Stimulated activated CD4-positive, alpha-beta T cell treated with anti-CD3 and anti-CD28 coated beads, Interleukin-12 subunit alpha, Interleukin-12 subunit beta, amount 100 ng/mL, for 4 hours (primary cell): ENCODE measurements around the gene TKTL1.

Experiments used
- DNase-seq: peaks from one replicate; pipeline ENCODE4 v3.0.0-alpha.2; 2020

TKTL1 gene

DNA sequence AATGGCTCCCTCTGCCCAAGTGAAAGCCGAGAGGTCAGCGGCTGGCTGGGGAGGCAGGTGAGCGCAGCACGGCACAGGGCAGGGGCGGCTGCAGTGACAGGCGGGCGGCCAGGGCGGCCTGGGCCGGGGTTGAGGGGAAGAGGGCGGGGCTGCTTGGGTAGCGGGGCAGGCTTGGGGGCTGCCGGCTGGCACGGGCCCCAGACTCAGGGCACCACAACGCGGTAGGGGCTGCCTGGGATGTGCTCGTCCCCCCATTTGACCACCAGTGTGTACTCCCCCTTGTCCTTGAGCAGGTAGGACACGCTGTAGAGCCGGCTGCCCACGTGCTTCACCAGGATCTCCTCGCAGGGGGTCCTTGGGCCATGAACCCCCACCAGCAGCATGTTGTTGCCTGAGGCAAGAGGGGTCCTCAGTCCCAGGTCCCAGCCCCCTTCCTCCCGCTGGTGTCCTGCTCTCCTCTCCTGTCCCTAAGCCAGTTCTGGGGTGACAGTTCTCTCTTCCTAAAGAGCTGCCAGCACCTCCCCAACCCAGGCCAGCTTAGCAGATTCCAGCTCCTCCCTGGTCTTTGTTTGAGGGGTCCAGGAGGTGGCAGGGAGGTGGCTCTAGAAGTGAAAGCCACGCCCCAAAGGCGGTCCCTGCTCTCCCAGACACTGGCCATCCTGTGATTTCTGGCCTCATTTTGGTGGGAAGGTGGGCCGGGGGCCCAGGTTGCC lies 53.2 kb downstream of the TKTL1 start:
- no peak for DNase-seq

DNA sequence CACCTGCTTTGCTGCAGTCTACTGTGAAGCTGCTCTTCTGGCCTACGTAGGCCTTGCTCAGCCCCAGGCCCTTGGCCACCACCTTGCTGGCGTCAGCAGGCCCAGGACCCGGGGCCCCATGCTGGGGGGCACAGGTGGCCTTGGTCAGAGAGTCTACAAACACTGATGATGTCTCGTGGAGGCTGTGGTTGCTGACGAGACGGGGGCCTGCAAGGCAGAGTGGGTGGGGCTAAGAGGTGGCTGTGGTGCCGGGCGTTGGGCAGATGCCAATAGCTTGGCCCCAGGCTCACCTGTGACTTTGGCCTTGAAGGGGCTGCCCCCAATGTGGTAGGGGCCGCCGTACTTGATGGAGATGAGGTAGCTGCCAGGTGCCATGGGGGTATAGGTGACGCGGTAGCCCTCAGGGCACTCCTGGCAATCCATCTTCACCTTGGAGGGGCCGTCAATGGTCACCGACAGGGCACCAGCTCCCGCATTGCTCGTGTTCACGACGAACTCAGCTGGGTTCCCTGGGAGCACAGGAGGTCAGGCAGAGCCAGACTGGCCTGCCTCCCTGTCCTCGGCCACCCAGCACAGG lies 53.9 kb downstream of the TKTL1 start:
- no peak for DNase-seq

DNA sequence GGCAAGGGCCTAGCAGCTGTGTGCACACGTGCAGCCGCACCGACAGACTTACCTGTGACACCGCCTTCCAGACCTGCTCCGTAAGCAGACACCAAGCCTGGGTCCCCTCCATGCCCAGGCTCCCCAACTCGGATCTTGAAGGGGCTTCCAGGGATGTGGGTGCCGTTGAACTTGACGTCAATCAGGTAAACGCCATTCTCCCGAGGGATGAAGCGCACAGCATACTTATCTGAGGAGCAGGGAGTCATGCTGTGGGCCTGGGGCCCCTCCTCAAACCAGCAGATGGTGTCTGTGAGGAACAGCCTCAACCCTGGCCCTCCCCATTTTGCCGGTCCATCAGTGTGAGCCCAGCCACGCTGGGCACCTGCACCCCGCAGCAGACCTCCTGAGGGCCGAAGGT lies 54.4 kb downstream of the TKTL1 start:
- no peak for DNase-seq

DNA sequence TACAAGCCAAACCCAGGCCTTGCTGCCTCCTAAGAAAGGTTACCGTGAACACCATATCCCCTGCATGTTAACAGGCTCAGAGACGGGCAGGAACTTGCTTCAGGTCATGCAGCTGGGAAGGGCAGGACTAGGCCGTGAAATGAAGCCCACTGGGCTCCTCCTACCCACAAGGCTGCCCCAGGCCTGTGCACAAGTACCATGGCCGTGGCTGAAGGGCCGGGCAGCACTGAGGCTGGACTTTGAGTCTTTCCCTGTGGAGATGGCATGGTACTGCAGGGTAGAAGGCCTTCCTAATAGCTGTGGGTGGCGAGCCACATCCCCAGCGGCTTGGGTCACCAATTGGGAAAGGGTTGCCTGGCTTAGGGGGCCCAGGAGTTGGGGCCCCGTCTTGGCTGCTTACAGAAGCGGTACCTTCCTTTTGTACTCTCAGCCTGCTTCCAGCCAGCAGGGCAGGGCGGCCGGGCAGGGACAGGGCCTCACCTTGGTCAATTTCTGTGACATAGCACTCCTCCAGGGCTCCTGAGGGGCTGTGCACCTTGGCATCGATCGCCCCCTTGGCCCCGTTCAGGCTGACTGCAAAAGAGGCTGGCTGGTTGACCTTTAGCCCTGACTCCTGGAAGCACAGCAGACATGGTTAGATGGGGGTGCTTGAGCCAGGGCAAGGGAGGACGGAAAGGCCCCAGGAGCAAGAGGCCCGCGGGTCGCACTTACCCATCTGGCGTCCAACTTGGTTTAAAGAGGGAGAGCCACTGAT lies 55.0 kb downstream of the TKTL1 start:
- no peak for DNase-seq

DNA sequence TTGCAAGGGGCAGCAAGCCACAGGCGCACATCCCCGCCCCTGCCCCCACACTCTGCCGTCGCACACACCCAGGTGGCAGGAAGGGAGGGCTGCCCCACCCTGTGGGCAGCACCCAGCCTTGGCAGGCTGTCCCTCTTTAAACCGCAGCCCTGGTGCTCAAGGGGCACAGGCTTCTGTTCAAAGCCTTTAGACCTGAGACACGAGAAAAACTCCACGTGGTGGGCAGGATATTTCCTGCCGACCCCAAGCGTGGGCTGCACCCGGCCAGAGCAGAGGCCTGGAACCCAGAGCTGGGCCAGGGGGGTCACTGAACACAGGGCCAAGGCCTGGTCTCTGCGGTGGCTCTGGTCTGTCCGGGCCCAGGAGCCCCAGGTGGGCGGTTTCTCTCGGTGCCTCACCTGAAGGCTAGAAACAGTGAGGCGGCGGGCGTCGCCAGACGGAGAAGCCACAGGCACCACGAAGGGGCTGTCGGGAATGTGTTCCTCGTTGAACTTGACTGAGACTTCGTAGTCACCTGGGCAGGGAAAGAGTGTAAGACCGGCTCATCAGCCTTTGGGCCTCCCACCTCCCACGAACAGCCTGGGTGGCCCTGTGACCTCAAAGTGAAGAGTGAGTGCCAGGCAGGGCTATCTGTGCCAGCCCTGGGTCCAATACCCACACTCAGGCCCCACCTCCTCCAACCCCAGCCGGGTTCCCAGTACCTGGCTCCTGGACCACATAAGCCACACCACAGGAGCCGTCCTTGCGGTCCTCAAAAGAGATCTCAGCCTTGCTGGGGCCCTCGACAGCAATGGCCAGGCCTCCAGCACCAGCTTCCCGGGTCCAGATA lies 55.8 kb downstream of the TKTL1 start:
- no peak for DNase-seq

DNA sequence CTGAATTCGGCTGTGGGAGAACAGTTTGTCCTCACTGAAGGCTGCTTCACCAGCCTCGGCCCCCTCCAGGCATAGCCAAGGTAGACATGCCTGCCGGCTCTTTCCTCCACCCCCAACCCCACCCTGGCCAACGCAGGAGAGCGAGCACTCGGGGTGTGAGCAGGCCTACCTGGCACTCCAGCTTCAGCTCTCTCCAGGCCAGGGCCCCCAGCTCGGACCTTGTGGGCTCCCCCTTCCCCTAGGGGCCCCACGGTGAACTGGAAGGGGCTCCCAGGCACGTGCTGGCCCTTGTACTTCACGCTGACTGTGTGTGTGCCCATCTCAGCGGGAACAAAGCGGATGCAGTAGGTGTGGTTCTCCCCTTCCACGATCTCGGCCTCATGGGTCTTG lies 56.4 kb downstream of the TKTL1 start:
- DNase-seq, result no peak

DNA sequence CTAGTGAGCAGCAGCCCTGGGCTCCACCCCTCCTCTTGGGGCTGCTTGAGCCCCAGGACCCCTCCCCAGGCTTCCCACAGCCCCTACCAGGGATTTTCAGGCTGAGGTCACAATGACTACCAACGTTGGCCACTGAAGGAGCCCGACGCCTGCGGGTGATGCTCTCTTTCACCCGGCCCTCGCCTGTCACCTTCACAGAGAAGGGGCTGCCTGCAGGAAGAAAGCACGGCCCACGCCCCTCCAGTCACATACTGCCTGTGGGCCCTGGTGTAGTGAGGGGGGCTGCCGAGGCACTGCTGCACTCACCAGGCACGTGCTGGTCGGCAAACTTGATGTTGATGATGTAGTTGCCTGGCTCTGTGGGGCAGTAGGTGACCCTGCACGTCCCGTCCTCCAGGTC lies 56.9 kb downstream of the TKTL1 start:
- DNase-seq, result no peak

DNA sequence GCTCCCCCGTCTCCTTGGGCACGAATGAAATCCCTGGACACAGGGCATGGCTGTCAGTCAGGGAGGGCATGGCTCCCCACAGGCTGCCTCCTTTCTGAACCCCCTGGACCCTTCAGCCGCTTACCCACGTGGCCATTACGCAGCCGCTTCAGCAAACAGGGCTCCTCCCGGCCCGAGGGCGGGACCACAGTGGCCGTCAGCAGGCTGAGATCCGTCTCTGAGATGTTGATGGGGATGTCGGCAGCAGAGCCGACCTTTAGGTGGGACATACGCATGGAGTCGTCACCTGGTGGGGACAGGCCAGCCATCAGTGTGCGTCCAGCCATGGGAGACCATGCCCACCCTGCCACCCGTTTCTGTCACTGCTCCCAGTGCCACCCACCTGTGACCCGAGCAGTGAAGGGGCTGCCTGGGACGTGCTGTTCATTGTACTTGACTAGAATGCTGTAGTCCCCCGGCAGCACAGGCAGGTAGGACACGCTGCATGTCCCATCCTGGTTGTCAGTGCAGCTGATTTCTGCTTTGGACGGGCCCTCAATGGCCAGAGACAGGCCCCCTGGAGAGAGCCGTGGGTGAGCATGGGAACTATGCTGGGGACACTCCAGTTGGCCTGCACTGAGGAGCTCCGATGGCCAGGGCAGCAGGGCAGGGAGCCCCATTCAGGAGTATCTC lies 57.7 kb downstream of the TKTL1 start:
- DNase-seq, result no peak

DNA sequence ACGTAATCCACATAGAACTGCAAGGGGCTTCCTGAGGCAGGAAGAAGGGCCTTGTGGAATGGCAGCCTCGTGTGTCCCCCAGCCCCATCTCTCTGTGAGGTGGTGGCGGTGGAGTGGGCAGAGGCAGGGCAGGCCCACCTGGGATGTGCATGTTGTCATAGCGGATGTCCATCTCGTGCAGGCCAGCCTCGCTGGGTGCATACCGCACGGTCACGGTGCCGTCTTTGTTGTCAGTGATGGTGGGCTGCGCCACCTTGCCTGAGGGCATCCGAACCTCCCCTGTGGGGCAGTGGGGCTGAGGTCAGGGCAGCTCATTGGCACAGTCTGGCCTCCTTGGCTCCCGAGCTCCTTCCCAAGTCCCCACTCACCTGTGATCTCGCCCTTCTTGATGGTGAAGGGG lies 58.4 kb downstream of the TKTL1 start:
- no peak for DNase-seq

DNA sequence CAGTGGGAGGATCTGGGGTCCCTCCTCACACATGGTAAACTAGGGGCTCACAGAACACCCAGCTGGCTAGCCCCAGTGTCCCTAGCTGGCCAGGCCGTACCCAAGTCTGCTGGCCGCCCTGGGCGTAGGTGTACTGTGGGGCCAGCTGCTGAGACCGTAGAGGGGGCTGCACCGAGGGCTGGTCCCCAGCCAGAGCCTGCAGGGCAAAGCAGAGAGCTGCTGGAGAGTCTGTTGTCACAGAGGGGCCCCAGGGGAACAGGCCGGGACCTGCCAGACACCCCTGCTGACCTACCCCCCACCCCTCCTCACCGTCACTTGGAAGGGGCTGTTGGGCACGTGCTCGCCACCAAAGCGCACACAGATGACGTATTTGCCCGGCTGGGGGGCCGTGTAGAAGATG lies 58.9 kb downstream of the TKTL1 start:
- no peak for DNase-seq

DNA sequence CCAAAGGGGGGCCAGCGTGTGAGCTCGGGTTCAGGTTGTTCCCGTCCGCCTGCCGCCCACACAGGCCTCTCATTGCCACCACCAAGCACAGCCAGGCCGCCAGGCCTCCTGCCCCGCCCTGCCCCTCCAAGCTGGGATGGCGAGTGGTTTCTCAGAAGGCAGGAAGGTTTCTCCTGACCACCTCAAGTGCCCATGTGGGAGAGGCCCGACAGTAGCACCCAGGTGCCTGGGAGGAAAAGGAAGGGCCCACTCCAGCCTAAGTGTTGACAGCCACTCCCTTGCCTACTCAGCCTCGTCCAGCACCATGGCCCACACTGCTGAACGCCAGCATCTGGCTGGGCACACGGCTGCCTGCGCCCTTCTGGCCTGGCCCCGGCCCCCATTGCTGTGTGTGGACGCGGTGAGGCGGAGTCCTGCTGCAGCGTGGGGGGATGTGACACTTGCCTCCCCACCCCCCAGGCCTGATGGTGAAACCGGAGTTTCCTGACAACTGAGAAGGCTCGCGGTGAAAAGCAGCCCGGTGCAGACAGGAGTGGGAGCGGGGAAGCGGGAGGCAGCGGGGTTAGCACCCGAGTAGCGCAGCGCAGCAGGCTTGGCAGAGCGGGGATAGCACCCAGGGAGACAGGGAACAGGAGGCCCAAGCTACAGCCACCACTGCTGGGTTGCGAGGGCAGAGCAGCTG lies 59.6 kb downstream of the TKTL1 start:
- no peak for DNase-seq

DNA sequence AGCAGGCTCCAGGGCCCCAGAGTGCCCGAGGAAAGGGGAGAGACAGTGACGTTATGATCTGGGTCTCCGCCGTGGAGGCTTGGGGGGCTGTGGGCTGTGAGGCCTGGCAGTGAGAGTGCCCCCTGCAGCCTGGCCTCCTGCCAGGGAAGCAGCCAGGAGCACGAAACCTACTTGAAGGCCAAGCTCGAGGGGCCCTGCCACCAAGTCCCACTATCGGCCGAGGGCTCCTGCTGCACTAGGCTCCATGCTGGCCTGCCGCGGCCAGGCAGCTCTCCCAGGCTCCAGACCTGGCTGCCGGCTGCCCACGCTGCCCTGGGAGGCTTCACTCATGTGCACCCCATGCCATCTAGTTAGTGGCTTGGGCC lies 60.2 kb downstream of the TKTL1 start:
- DNase-seq, result no peak

DNA sequence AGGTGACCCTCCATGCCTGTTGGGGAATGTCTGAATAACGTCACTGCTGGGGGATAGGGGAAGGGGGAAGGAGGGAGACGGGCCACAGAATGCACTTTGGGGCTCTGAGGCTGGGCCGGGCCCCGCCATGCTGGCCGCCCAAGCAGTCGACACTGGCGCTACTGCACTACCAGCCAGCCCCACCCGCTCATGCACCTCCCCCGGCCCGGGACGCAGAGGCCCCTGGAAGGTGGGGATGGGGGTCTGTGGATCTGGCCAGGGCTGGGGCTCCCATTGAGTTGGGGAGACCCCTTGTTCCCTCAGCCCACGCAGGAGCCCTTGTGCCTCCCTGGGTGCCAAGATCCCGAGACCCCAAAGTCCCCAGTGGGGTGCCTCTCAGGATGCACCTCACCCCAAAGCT lies 61.0 kb downstream of the TKTL1 start:
- no peak for DNase-seq

DNA sequence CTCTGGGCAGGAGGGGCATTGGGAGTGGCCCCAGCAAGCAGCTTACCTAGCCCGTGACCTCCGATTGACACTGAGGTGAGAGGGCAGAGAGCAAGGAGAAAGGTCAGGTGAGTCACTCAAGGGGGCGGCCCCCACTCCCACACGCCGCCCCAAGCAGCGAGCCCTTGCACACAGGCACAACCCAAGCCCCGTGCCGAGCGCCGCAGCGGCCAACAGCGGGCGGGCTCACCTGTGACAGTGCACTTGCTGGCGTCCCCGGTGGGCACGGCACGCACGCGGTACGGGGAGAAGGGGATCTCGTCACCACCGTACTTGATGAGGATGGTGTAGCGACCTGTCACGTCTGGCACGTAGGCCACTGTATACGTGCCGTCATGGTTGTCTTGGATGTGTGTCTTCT lies 61.6 kb downstream of the TKTL1 start:
- DNase-seq, result no peak

DNA sequence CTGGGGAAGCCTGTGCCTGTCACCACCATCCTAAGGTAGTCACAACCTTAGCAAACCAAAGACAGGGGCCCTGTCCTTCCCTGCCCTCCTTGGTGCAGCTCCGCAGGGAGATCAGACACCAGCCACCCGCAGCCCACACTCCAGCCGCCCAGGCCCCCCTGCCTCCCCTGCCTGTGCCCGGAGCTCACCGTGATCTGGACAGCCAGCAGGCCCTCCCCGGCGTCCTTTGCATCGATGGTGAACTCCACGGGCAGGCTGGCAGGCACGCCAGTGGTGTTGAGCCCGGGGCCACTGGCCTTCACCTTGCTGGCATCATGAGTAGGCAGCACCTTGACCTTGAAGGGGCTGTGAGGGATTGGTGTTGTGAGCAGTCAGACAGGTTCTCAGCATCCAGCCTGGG lies 62.4 kb downstream of the TKTL1 start:
- no peak for DNase-seq

DNA sequence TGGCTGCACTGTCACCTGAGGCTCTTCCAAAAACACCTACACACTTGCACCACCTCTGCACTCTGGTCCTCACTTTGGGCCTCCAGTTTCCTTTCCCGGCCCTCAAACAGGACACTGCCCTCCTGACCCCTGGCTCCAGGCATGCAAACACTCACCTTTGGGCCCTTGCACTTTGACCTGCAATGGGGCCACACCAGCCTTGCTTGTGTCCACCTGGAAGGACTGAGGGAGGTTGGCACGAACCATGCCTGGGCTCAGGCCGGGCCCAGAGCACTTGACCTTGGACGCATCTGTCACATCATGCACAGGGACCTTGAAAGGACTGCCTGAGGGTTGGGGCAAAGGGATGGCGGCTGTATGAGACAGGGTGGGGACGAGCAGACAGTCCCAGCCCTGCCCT lies 63.2 kb downstream of the TKTL1 start:
- DNase-seq, result no peak

DNA sequence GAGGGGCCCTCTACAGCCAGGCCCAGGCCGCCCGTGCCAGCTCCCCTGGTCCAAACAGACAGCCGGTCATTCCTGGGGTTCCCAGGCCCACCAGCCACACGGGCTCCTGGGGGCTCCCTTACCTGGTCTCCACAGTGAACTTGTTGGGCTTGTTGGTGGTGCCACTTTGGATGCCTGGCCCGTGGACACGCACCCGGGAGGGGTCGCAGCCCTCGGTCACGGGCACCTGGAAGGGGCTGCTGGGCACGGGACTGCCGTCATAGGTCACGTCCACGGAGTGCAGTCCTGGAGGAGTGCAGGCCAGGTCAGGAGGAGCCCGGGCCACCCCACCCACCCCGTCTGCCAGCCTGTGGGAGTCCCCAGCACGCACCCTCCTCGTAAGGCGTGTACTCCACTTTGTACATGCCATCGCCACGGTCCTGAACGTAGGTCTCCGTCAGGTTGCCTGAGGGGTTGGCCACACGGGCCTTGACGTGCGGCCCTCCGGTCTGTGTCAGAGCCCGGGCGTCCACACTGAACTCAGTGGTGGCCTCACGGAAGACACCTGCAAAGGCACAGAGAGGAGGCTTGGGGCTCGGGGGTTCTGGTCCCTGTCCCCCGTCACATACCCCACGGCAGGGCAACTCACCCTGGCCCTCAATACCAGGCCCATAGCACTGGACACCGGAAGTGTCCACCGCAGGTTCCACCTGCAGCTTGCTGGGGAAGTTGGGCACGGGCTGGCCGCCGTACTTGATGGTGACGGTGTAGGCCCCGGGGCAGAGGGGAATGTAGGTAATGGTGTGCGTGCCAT lies 64.0 kb downstream of the TKTL1 start:
- no peak for DNase-seq

DNA sequence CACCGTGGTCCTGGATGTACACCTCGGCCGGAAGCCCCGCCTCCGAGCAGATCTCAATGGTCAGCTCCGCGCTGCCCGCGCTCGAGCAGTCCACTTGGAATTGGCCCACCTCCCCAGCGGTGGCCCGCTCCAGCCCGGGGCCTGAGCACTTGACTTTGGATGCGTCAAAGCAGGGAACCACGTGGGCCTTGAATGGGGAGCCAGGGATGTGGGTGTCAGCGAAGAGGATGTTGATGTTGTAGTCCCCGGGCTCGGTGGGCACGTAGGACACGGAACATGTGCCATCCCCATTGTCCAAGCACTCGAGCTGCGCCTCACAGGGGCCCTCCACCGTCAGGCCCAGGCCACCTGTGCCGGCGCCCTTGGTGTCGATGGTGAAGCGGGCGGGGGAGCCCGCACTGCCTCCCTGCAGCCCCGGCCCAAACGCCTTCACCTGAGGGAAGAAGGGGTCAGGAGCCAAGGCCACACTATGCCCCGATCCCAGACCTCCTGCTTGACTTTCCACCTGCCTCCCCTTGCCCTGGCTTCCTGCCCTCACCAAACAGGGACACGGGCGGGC lies 64.6 kb downstream of the TKTL1 start:
- DNase-seq, result no peak

DNA sequence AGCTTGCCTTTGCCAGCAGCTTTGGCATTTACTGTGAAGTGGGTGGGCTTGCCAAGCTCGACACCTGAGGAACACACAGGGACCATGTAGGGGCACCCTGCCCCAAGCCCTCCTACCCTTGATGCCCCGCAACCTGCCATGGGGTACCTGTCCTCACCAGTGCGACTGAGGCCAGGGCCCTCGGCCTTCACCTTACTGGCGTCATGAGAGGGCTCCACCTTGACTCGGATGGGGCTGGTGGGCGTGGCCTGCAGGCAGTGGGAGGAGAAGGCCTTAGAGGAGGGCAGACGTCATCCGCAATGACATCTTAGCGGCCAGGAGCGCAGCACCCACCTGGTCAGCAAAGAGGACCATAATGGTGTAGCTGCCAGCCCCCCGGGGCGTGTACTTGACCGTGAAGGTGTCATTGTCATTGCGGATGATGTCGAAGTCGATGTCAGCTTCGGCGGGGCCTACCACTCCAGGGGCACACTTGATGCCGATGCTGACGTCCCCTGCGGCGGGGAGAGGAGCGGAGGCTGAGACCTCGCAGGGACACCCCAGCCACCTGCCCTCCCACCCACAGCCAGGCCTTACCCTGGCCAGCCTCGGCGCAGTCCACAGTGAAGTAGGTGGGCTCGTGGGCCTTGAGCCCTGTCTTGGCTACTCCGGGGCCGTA lies 66.6 kb downstream of the TKTL1 start:
- no peak for DNase-seq

DNA sequence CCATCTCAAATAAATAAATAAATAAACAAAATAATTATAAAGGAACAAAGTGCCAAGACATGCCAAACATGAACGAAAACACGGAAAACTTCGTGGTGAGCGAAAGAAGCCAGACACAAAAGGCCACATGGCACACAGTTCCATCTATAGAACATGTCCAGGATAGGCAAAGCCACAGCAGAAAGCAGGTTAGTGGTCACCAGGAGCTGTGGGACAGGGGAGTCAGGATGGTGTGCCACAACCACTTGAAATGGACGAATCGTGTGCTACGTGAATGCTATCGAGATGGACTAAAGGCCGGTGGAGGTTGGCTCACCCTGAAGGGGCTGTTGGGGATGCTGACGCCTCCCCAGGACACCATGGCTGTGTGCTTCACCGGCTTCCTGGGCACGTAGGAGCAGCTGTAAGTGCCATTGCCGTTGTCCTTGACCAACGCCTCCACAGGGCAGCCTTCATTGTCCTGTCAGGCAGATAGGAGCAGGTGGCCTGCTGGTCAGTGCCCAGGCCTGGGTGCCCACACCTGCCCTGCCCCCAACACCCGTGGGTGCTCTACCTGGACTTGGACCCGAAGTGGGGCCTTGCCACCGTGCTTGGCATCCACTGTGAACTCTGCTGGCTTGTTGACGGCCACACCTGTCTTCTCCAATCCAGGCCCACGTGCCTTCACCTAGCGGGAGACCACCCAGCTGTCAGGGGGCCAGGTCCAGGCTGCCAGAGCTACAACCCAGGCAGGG lies 68.3 kb downstream of the TKTL1 start:
- DNase-seq, result no peak
